ENCODE data around the gene HSD17B13.

- TF ChIP-seq CTCF (IDR thresholded peaks at IDR 0.05) (no peak), EZH2 (IDR thresholded peaks at IDR 0.05; ENCODE audit: borderline replicate concordance, insufficient read depth, low read depth, low read length, poor library complexity, severe bottlenecking) (no peak)
These were observed 65.2 kb downstream of the HSD17B13 start for GRCh38 chr4:87257523-87257922.
